Upper lobe of left lung (tissue), 4 donors: ENCODE results near the gene RHOB.

ENCODE experiments used
- CTCF ChIP-seq, 6 experiments: fragments of 450-650 bp in 4 of 6; fragments of 200-600 bp in 2 of 6; sonication (generic) in 2 of 6; IDR thresholded peaks; one replicate each; pipeline ENCODE4 v1.5.1; 2016 to 2019; ENCODE audit warnings: antibody characterized with exemption in 6 of 6
- POLR2A ChIP-seq, 4 donors: fragments of 450-650 bp; IDR thresholded peaks; one replicate each; pipeline ENCODE4 v1.5.1; 2016 to 2017; ENCODE audit warnings: antibody characterized with exemption in 4 of 4, mild to moderate bottlenecking in 2 of 4
- POLR2AphosphoS5 ChIP-seq, 2 donors: sonication (generic); formaldehyde crosslinking; IDR thresholded peaks; one replicate each; pipeline ENCODE4 v1.5.1; 2017; ENCODE audit warnings: antibody characterized with exemption in 2 of 2

- no peak for TF ChIP-seq POLR2A (IDR thresholded peaks at IDR 0.05)
- TF ChIP-seq CTCF (IDR thresholded peaks at IDR 0.05) = no peak
- TF ChIP-seq POLR2AphosphoS5 (IDR thresholded peaks at IDR 0.05) = no peak
Observed at GRCh38 chr2:20488201-20488641, 41.3 kb downstream of the RHOB start.
